WTC11 (cell line): Measurements from ENCODE around the gene RIPOR1.

ENCODE experiments used
- CTCF ChIP-seq: fragments of 200-600 bp; IDR thresholded peaks from 2 replicates; pipeline ENCODE4 v1.8.0; 2022; ENCODE audit warnings: antibody characterized with exemption
- USF2 ChIP-seq: sonication (generic); formaldehyde crosslinking; IDR thresholded peaks from 2 replicates; pipeline ENCODE4 v1.8.1; 2023; ENCODE audit warnings: mild to moderate bottlenecking, missing genetic modification reagents, moderate library complexity

- TF ChIP-seq USF2 (CRISPR knock-in tag): no peak
- no peak for TF ChIP-seq CTCF
Observed at GRCh38 chr16:67538666-67539101, 10.1 kb downstream of the RIPOR1 start.
